Measurements from ENCODE around the gene TRPV5. TPM values are rescaled to one million over a fixed set of nuclear protein-coding genes. Genes with fewer than 3 reads are reported as not detected.

The TRPV5 gene
- total RNA-seq, 2 experiments from 2014 or later = not detected

DNA sequence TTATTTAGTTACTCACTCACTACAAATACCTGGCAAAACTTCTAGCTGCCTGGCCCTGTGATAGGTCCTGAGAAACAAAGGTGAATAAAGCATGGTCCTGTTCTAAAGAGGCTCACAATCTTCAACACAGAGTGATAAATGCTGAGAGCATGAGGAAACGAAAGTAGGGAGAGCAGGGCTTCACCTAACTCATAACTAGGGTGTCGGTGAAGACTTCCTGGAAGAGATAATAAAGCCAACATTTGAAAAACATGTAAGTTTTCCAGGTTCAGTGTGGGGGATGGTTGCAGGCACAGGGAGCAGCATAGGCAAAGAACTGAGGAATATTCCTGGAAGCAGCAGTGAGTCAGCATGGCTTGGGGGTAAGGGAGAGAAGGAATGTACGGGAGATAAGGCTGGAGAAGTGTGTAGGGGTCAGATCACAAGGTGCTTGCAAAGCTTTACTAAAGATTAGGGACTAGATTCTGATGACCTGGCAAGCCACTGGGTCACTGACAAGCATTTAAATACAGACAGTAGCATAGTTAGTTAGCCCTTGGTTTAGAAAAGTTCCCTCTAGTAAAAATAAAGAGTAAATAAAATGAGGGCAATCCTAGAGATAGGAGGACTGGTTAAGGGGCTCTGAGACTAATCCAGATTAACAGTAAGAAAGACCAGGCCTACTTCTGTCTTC, 23.5 kb upstream of the TRPV5 start:
- no peak for ATAC-seq
- no peak for DNase-seq
- peaks cover 2% of the 10 kb centered on the region for H3K4me1 Mint-ChIP-seq
- peaks cover 13% of the 10 kb centered on the region for H3K9me3 Mint-ChIP-seq (ENCODE audit: low read depth)
- CTCF ChIA-PET = no interaction called here
- H3K27ac Mint-ChIP-seq = no peak overlapping the region
- peaks cover 2% of the 10 kb centered on the region for H3K36me3 Mint-ChIP-seq
- H3K27me3 Mint-ChIP-seq = peaks cover 23% of the 10 kb centered on the region
- no peak overlapping the region for H3K4me3 Mint-ChIP-seq

DNA sequence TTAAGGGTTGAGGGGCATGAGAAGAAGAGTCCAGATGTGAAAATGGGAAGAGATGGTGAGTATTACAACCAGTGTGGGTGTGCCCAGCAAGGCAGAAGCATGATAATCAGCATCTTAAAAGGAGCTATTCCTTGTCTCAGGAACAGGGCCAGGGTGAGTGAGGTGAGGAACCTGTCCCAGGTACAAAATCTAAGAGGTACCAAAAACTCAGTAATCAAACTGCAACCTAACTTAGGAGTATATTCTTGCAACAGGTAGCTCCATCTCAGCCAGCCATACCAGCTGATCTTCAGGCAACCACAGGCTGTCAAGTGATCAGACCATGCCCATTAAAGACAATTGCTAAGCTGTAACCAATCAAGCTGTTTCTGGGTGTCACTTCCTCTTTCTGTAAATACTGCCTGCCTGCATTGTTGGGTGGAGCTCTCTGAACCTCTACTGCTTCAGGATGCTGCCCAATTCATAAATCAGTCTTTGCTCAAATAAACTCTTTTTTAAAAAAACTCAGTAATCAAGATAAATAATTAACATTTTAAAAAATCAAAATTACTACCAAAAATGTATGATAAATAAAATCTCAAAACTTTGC, 21.2 kb upstream of the TRPV5 start:
- Mint-ChIP-seq H3K36me3 (peaks cover 2% of the 10 kb centered on the region), H3K27me3 (peaks cover 26% of the 10 kb centered on the region), H3K4me3 (no peak overlapping the region), H3K27ac (no peak overlapping the region), H3K4me1 (peaks cover 2% of the 10 kb centered on the region), H3K9me3 (ENCODE audit: low read depth) (peaks cover 13% of the 10 kb centered on the region)
- DNase-seq (no peak), ATAC-seq (no peak)
- CTCF ChIA-PET = no interaction called here

DNA sequence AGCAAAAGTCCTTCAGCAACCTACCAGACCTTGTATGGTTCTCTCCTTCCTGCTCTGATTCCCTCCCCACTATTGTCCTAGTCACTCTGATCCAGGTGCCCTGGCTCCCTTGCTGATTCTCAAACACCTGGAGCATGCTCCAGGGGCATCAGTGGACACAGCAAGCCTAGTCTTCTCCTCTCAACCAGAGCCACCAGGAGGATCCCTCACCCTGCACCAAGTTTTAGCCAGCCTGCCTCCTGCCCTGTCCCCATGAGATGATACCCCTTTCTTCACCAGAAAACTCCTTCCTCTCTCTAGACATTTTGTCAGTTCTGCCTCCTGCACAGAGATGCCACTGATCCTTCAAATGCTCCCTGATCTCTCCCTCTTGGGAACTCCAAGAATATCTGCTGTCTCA, 16.7 kb upstream of the TRPV5 start:
- CTCF ChIA-PET = no interaction called here
- H3K4me1 Mint-ChIP-seq = no peaks in the 10 kb centered on the region
- no peak overlapping the region for H3K27ac Mint-ChIP-seq
- peaks cover 6% of the 10 kb centered on the region for H3K9me3 Mint-ChIP-seq (ENCODE audit: low read depth)
- no peak overlapping the region for H3K4me3 Mint-ChIP-seq
- no peaks in the 10 kb centered on the region for H3K36me3 Mint-ChIP-seq
- DNase-seq (no peak), ATAC-seq (no peak)
- peaks cover 9% of the 10 kb centered on the region for H3K27me3 Mint-ChIP-seq

DNA sequence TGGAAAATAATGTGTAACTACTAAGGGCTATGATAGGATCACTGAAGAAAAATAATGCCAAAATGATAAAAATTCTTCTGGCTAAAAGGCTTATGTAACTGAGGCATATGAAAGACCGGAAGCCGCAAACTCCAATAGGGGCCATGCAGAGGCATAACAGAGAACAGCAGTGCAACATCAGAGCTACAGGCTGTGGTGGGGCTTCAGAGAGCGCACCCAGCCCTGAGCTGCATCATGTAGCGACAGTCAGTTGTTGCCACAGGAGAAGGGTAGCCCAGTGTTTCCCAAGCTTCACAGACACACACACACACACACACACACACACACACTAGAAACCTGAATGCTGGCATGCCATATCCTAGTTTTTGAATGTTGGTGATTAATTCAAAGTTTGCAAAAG, 15.1 kb upstream of the TRPV5 start:
- no peak for DNase-seq
- Mint-ChIP-seq H3K36me3 (no peaks in the 10 kb centered on the region), H3K4me3 (no peak overlapping the region), H3K27ac (no peak overlapping the region), H3K4me1 (no peaks in the 10 kb centered on the region), H3K9me3 (ENCODE audit: low read depth) (no peaks in the 10 kb centered on the region), H3K27me3 (peaks cover 9% of the 10 kb centered on the region)
- ATAC-seq = no peak
- CTCF ChIA-PET = no interaction called here

- Mint-ChIP-seq H3K27ac (no peak overlapping the region), H3K36me3 (no peaks in the 10 kb centered on the region), H3K9me3 (ENCODE audit: low read depth) (no peaks in the 10 kb centered on the region), H3K27me3 (peaks cover under 1% of the 10 kb centered on the region), H3K4me1 (no peaks in the 10 kb centered on the region), H3K4me3 (no peak overlapping the region)
- CTCF ChIA-PET = no interaction called here
- ATAC-seq (no peak), DNase-seq (no peak)
Measured at GRCh38 chr7:142945001-142945400, 11.5 kb upstream of the TRPV5 start.

DNA sequence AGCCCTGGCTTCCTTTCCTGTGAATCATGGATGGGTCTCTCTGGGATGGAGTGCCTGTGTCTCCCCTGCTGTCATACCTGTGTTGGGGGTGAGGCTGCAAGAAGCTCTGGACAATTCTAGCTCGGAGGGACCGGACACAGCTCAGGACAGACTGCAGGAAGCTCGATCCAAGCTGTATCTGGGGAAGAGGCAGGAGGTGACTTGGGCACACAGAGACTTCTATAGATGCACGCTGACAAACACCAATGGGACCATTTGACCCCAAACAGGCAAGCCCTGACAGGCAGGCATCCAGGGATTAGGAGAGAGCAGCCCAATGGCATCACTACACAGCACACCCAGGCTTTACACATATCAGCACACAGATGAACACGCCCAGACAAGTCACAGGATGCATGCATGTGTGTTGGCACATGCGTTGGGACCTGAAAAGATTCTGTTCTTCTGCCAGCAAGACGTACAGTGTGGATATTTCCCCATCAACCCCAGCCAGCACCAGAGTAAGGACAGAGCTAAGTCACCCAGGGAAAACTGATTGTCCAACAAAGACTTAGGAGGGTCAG, 10.2 kb upstream of the TRPV5 start:
- DNase-seq (no peak), ATAC-seq (no peak)
- Mint-ChIP-seq H3K4me1 (no peaks in the 10 kb centered on the region), H3K27me3 (no peaks in the 10 kb centered on the region), H3K9me3 (ENCODE audit: low read depth) (no peaks in the 10 kb centered on the region), H3K27ac (no peak overlapping the region), H3K4me3 (no peak overlapping the region), H3K36me3 (no peaks in the 10 kb centered on the region)
- CTCF ChIA-PET = no interaction called here

DNA sequence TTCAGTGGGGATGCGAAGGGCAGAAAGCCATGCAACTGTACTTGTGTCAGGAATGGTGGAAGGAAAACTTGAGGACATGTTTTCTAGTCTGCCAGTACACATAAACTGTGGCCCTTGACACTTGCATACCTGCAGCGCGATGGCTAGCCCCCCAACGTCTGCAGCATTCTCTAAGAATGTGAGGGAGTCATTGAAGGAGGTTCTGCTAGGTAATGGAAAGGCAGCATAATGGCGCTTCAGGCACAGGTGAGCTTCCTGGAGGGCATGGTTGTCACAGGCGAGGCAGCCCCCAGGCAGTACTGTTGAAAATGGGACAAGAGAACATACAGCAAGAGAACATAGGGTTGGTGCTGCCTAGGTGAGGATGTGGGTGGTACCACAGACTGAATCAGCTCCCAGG, 9.2 kb upstream of the TRPV5 start:
- H3K4me3 Mint-ChIP-seq = no peak overlapping the region
- DNase-seq = no peak
- no peaks in the 10 kb centered on the region for H3K9me3 Mint-ChIP-seq (ENCODE audit: low read depth)
- no peaks in the 10 kb centered on the region for H3K27me3 Mint-ChIP-seq
- CTCF ChIA-PET = interaction anchor here (0.8 kb wide), 1 partner anchor 89 kb away, joined by 3 read pairs; no protein-coding TSS in a partner anchor
- H3K27ac Mint-ChIP-seq = no peak overlapping the region
- no peaks in the 10 kb centered on the region for H3K4me1 Mint-ChIP-seq
- ATAC-seq = no peak
- H3K36me3 Mint-ChIP-seq = no peaks in the 10 kb centered on the region

- DNase-seq (no peak), ATAC-seq (no peak)
- Mint-ChIP-seq H3K27me3 (no peaks in the 10 kb centered on the region), H3K27ac (no peak overlapping the region), H3K4me3 (no peak overlapping the region), H3K36me3 (no peaks in the 10 kb centered on the region), H3K4me1 (no peaks in the 10 kb centered on the region), H3K9me3 (ENCODE audit: low read depth) (no peaks in the 10 kb centered on the region)
- CTCF ChIA-PET = interaction anchor here (1.1 kb wide), 1 partner anchor 68 kb away, joined by 3 read pairs; no protein-coding TSS in a partner anchor
Measured at GRCh38 chr7:142941541-142941940, 8.0 kb upstream of the TRPV5 start.

GRCh38 chr7:142940966-142941535, 7.5 kb upstream of the TRPV5 start:
- H3K27ac Mint-ChIP-seq = no peak overlapping the region
- ATAC-seq = no peak
- CTCF ChIA-PET = interaction anchor here (1.1 kb wide), 1 partner anchor 67 kb away, joined by 3 read pairs; no protein-coding TSS in a partner anchor

GRCh38 chr7:142939226-142939910, 5.8 kb upstream of the TRPV5 start, which contains the start of gene LLCFC1:
LLCFC1 (plus strand) TSS chr7:142939484; CDS start chr7:142939622, 138 bp downstream.
- DNase-seq (no peak), ATAC-seq (no peak)
- CTCF ChIA-PET = no interaction called here
- Mint-ChIP-seq H3K36me3 (no peaks in the 10 kb centered on the region), H3K4me1 (no peaks in the 10 kb centered on the region), H3K27me3 (peaks cover 2% of the 10 kb centered on the region), H3K4me3 (no peak within 1 kb of the TSS), H3K27ac (no peak within 1 kb of the TSS), H3K9me3 (ENCODE audit: low read depth) (no peaks in the 10 kb centered on the region)

More at GRCh38 chr7:142940966-142941535, 7.5 kb upstream of the TRPV5 start:
- DNase-seq = no peak
- Mint-ChIP-seq H3K27me3 (no peaks in the 10 kb centered on the region), H3K9me3 (ENCODE audit: low read depth) (no peaks in the 10 kb centered on the region), H3K36me3 (no peaks in the 10 kb centered on the region), H3K4me1 (no peaks in the 10 kb centered on the region), H3K4me3 (no peak overlapping the region)

GRCh38 chr7:142938611-142939010, 5.1 kb upstream of the TRPV5 start:
- DNase-seq (no peak), ATAC-seq (no peak)
- Mint-ChIP-seq H3K4me3 (no peak overlapping the region), H3K36me3 (no peaks in the 10 kb centered on the region), H3K27me3 (peaks cover 2% of the 10 kb centered on the region), H3K9me3 (ENCODE audit: low read depth) (no peaks in the 10 kb centered on the region), H3K27ac (no peak overlapping the region), H3K4me1 (no peaks in the 10 kb centered on the region)
- CTCF ChIA-PET = no interaction called here

GRCh38 chr7:142935941-142936565, 2.5 kb upstream of the TRPV5 start:
- Mint-ChIP-seq H3K27me3 (peaks cover 2% of the 10 kb centered on the region), H3K4me3 (no peak overlapping the region)
- CTCF ChIA-PET = no interaction called here

DNA sequence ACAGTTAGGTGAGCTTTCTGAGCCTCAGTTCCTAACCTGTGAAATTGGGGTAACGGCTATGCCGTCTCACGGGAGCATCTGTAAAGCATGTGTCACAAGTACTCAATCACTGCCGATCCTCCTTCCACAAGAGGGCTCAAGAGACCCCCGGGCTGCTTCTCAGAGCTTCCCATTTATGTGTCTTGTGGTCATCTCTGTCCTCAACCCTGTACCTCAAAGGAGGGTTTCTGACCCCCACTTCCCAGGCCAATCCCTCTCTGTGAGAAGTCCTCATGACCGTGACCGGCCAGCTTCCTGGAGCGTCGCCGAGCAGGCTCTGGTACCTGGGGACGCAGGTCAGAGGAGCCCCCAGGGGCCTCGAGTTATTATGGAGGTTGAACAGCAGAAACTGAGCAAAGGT, 510 bp upstream of the TRPV5 start:
- H3K27ac Mint-ChIP-seq = no peak overlapping the region
- ATAC-seq (no peak), DNase-seq (no peak)
- no peaks in the 10 kb centered on the region for H3K4me1 Mint-ChIP-seq
- H3K27me3 Mint-ChIP-seq = peaks cover 2% of the 10 kb centered on the region
- CTCF ChIA-PET = interaction anchor here (1.7 kb wide), 1 partner anchor 281 kb away, joined by 3 read pairs; no protein-coding TSS in a partner anchor
- H3K9me3 Mint-ChIP-seq (ENCODE audit: low read depth) = no peaks in the 10 kb centered on the region
- no peaks in the 10 kb centered on the region for H3K36me3 Mint-ChIP-seq
- no peak overlapping the region for H3K4me3 Mint-ChIP-seq

More at GRCh38 chr7:142935941-142936565, 2.5 kb upstream of the TRPV5 start:
- no peak overlapping the region for H3K27ac Mint-ChIP-seq
- H3K36me3 Mint-ChIP-seq = no peaks in the 10 kb centered on the region
- no peaks in the 10 kb centered on the region for H3K9me3 Mint-ChIP-seq (ENCODE audit: low read depth)
- DNase-seq = no peak
- H3K4me1 Mint-ChIP-seq = no peaks in the 10 kb centered on the region
- ATAC-seq = no peak
